GM18520 (cell line): ENCODE measurements around the gene ADAT3.
A peak's percentile ranks its signal among the peaks of the same experiment; 100 is the strongest.
"Not testable (repeated sequence)": the region's sequence is repeated elsewhere in the genome, so short reads cannot be mapped to it uniquely, and the experiment has no call there.

Experiments used
- ATAC-seq: cut with Tn5 transposase; IDR thresholded peaks from one replicate; pipeline ENCODE4 v1.9.1; 2021; ENCODE audit not compliant: unreplicated experiment

The ADAT3 gene

DNA sequence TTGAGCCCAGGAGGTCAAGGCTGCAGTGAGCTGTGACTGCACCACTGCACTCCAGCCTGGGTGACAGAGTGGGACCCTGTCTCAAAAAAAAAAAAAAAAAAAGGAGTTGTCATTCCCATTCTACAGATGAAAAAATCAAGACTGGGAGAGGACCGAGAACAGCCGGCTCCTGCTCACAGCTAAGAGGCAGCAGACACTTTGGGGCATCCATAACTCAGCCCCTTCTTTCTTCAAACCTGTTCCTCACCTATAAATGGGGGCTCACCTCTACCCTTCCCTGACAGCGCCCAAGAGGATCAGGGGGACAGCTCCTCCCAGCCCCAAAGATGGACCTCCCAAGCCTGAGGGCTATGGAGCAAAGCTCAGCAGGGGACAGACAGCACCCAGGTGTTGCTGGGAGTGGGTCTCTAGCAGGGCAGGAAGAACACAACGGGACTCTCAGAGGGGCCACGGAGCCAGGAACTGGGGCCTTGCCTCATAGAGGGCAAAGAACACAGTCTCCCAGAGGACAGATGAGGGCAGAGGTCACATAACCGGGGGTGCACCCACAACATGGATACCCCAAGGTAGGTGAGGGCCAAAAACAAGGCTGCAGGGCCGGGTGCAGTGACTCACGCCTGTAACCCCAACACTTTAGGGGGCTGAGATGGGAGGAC is 38.4 kb upstream of the ADAT3 start:
- ATAC-seq, result no peak

GRCh38 chr19:1867349-1867724 is 37.9 kb upstream of the ADAT3 start:
- no peak for ATAC-seq

DNA sequence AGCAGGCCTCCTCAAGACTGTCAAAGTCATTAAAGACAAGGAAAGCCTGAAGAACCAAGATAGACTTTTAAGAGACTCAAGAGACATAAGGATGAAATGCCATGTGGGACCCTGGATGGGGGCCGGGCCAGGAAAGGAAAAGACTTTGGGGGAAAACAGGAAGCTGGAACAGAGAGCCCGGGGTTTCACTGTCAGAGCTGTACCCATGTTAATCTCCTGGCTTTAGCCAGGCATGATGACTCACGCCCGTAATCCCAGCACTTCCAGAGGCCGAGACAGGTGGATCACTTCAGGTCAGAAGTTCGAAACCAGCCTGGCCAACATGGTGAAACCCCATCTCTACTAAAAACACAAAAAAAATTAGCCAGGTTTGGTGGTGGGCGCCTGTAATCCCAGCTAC is 36.2 kb upstream of the ADAT3 start:
- ATAC-seq, result no peak

DNA sequence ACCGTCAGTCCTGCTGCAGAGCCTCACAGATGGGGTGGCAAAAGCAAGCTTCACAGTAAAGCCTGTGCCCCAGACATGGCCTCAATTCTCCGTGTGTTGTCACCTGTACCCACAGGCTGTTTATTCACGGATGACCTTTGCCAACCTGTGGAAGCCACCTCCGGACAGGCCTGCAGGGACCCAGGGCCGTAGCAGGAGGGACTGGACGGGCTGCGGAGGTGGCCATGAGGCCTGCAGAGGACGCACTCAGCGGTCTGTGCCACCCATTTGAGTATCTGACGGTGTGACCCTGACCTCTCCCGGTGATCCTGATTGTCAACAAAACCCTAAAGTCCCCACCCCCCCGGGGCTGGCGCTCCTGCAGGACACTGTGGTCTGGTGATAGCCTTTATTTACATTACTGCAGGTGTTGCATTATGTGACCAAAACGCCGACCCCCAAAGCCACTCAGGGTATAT is 34.0 kb upstream of the ADAT3 start:
- no peak for ATAC-seq

- ATAC-seq, result no peak
Observed at GRCh38 chr19:1871630-1872029, 33.6 kb upstream of the ADAT3 start.

GRCh38 chr19:1872807-1873523 is 32.2 kb upstream of the ADAT3 start:
- ATAC-seq, result no peak

GRCh38 chr19:1873524-1874473 is 31.4 kb upstream of the ADAT3 start:
- no peak for ATAC-seq

DNA sequence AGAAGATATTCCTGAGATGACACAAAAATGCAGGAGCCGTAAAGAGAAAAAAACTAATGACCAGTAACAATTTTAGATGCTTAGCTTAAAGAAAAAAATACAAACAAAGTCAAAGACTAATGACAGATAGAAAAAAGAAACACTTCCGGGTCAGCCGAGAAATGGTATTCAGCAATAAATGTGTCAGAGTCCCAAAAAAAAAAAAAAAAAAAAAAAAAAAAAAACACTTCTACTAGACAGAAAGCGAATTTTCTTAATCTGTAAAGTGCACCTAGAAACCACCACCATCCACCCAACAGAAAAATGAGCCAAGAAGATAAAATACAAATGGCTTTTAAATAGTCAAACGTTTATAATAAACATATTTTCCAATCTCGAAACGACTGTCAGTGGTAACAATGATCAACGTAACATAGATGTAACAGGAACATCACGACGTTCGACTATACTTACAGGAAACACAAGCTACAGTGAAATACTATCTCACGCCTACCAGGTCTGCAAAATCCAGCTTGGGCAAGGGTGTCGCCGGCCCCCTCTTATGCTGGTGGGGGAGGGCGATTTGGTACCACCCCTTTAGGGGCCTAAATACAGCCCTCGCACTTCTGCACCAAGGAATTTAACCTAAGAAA is 30.5 kb upstream of the ADAT3 start:
- no peak for ATAC-seq

- ATAC-seq, result not testable (repeated sequence)
Observed at GRCh38 chr19:1875265-1875645, 29.9 kb upstream of the ADAT3 start.

DNA sequence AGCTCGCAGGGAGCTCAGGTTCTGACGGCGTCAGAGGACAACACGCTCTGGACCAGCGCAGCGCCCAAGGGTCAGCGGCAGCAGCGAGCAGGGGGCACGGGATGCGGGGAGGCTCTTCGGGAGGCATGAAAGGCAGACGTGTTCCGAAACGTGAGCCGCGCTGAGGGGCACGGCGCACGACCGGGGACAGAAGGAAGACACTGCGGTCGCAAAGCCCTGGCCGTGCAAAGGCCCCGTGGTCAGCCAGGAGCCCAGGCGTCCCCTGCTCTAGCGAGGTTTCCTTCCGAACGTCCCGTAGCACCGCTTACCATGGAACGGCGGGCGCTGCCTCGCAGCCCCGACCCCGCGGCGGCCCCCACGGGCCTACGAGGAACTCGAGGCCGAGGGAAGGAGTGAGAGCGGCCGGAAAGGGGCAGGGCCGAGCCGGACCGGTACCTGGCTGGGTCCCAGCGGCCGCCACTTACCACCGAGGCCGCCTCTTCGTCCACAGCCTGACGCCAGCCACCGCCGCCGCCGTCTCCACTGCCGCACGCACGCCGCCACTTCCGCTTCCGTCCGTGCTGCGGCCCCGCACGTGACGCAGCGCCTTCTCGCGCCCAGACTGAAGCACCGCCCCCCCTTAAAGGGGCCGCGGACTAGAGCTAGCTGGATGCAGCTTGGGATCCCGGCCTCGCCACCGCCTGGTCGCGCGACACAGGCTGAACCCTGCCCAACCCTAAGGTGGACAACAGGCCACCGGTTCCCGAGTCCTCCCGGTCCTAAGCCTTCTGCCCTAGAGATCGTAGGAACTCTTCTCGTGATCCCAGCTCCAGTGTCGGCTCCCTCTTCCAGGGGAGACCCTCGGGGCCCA is 29.3 kb upstream of the ADAT3 start:
- ATAC-seq, result peak; percentile 84

GRCh38 chr19:1876496-1877279 is 28.5 kb upstream of the ADAT3 start:
- ATAC-seq, result not testable (repeated sequence)

DNA sequence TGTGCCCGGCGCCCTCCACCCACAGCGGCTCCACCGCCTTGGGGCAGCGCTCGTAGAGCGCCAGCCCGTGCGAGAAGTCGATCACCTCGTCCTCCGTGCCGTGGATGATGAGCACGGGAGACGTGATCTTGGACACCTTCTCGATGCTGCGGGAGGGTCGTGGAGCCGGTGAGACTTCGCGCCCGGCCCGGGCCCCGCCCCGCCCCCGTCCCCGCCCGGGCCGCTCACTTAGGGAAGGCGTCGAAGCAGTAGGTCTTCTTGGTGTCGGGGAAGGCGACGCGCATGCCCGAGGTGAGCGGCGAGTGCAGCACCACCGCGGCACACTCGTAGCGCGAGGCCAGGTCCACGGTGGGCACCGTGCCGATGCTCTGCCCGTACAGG is 27.9 kb upstream of the ADAT3 start:
- ATAC-seq, result not testable (repeated sequence)

- ATAC-seq, result not testable (repeated sequence)
Observed at GRCh38 chr19:1878583-1878982, 26.6 kb upstream of the ADAT3 start.

- not testable (repeated sequence) for ATAC-seq
Observed at GRCh38 chr19:1879982-1880381, 25.2 kb upstream of the ADAT3 start.

DNA sequence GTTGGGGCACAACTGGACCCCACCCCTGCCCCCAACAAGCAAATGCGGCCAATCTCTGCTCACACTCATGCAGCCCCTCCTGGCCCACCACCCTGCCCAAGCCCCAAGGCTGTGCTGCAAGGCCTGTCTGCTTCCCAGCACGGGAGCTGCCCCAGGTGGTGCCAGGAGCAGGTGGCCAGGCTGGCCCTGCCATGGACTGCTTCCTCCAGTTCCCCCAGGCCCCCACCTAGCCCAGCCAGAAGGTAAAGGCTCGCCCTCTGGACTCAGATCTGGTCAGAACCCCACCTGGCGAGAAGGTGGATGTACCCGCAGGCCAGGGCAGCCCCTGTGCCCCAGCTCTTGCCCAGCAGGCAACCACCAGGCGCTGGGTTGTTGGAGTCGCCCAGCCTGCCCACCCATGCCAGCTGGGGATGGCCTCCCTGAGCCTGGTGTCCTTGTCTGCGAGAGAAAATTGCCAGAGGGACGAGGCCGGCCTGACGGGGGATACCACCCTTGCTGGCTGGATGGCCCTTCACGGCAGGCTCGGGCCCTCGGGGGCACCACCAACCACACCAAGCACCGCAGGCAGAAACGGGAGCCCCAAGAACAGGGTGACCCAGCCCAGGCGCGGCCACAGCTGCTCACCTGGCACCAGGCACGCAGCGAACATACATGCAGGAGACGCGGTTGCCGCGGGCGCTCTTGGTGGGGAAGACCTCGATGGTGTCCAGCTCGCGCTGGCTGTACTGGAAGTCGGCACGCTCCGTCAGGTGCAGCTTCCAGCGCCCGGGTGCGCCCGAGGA is 24.4 kb upstream of the ADAT3 start:
- no peak for ATAC-seq

DNA sequence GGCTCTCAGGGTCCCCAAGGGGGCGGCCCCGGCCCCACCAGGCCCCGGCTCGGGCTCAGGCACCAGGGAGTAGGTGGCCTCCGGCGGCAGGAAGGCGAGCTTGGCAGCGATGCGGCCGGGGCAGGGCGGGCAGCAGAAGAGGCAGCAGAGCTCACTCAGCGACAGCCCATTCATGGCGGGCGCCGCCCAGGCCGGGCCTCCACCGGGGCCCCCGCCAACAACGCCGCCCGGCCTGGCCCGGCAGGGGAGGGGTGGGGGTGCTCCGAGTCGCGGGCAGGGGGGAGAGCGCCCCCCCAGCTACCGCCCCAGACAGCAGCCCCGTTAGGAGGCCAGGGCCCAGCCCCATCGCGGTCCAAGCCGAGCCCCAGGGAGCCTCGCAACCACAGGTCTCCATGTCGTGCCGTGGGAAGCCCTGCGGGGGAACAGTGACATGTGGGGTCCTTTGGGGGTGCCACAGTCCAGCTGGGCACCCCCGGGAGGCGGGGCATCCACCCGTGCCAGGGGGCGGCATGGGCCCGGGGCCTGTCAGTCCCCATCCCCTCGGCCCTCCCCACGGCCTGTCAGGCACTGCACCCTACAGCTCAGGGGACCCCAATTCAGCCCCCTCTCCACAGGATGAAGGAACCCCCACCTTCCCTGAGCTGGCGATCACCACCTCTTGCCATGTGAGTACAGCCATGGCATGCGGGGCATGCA is 23.7 kb upstream of the ADAT3 start:
- not testable (repeated sequence) for ATAC-seq

GRCh38 chr19:1882089-1882785 is 23.0 kb upstream of the ADAT3 start:
- ATAC-seq, result no peak
